CD14-positive monocyte (primary cell): ENCODE data around the gene CYTH1. TPM values are rescaled to one million over a fixed set of nuclear protein-coding genes. Genes with fewer than 3 reads are reported as not detected.
A peak's percentile ranks its signal among the peaks of the same experiment; 100 is the strongest.

Experiments
- DNase-seq, 3 donors: peaks; one replicate each; pipeline ENCODE4 v3.0.0-alpha.2; 2011 to 2022
- H2AFZ ChIP-seq: 2 replicates; pipeline ENCODE4 v1.6.0; 2012; ENCODE audit warnings: mild to moderate bottlenecking, low read depth, low read length, inconsistent platforms; ENCODE audit not compliant: insufficient read depth, poor library complexity, severe bottlenecking
- H3K27ac ChIP-seq, 2 donors: 1 replicate in 1 of 2; 2 replicates in 1 of 2; pipeline ENCODE4 v1.5.1; 2012 to 2013; ENCODE audit warnings: low read length in 2 of 2, control low read depth in 1 of 2, inconsistent platforms in 1 of 2, low read depth in 1 of 2, mild to moderate bottlenecking in 1 of 2
- H3K27me3 ChIP-seq, 2 donors: one replicate each; pipeline versions ENCODE4 v1.6.0 to v1.6.1; 2011 to 2013; ENCODE audit warnings: low read length in 2 of 2; ENCODE audit not compliant: control insufficient read depth in 2 of 2, insufficient read depth in 2 of 2
- H3K36me3 ChIP-seq, 2 donors: replicated peaks in 1 of 2; 1 replicate in 1 of 2; 2 replicates in 1 of 2; pipeline versions ENCODE4 v1.5.1 to v1.6.1; 2012 to 2013; ENCODE audit warnings: low read length in 2 of 2, control low read depth in 1 of 2, inconsistent platforms in 1 of 2, mild to moderate bottlenecking in 1 of 2; ENCODE audit not compliant: insufficient read depth in 2 of 2, control insufficient read depth in 1 of 2
- H3K4me1 ChIP-seq, 2 donors: 1 replicate in 1 of 2; 2 replicates in 1 of 2; pipeline versions ENCODE4 v1.5.1 to v1.6.1; 2012 to 2013; ENCODE audit warnings: low read length in 2 of 2, control low read depth in 1 of 2, inconsistent platforms in 1 of 2, mild to moderate bottlenecking in 1 of 2, moderate library complexity in 1 of 2; ENCODE audit not compliant: insufficient read depth in 2 of 2, control insufficient read depth in 1 of 2
- H3K4me2 ChIP-seq: replicated peaks from 2 replicates; pipeline ENCODE3; 2012; ENCODE audit warnings: low read length, moderate library complexity, mild to moderate bottlenecking; ENCODE audit not compliant: poor library complexity, severe bottlenecking; ENCODE audit errors: extremely low read depth
- H3K4me3 ChIP-seq, 3 experiments: fragments of 200-600 bp in 1 of 3; sonication (generic) in 1 of 3; replicated peaks in 1 of 3; 1 replicate in 2 of 3; 2 replicates in 1 of 3; pipeline ENCODE4 v1.5.1; 2011 to 2013; ENCODE audit warnings: low read length in 3 of 3, mild to moderate bottlenecking in 3 of 3, control low read depth in 2 of 3, low read depth in 2 of 3, inconsistent platforms in 1 of 3, moderate library complexity in 1 of 3
- H3K79me2 ChIP-seq: 2 replicates; pipeline ENCODE4 v1.6.0; 2012; ENCODE audit warnings: mild to moderate bottlenecking, control low read depth, inconsistent platforms, low read length, moderate library complexity; ENCODE audit not compliant: insufficient read depth
- H3K9ac ChIP-seq: 2 replicates; pipeline ENCODE4 v1.6.0; 2017; ENCODE audit warnings: low read length, mild to moderate bottlenecking; ENCODE audit not compliant: insufficient read depth, poor library complexity, severe bottlenecking
- H3K9me3 ChIP-seq, 2 donors: replicated peaks in 1 of 2; 1 replicate in 1 of 2; 2 replicates in 1 of 2; pipeline versions ENCODE4 v1.5.1 to v1.6.1; 2012 to 2013; ENCODE audit warnings: low read length in 2 of 2, control low read depth in 1 of 2; ENCODE audit not compliant: control insufficient read depth in 1 of 2, insufficient read depth in 1 of 2
- H4K20me1 ChIP-seq: 2 replicates; pipeline ENCODE4 v1.6.0; 2012; ENCODE audit warnings: mild to moderate bottlenecking, low read length, control low read depth, moderate library complexity; ENCODE audit not compliant: insufficient read depth
- H3K27ac Mint-ChIP-seq, 7 donors: one replicate each; pipeline ENCODE4 v1.8.0; 2020; ENCODE audit warnings: mild to moderate bottlenecking in 7 of 7, mixed read lengths in 7 of 7, moderate library complexity in 6 of 7, inconsistent platforms in 2 of 7
- H3K27me3 Mint-ChIP-seq, 3 donors: one replicate each; pipeline ENCODE4 v1.8.0; 2021 to 2022; ENCODE audit warnings: low read depth in 3 of 3, mild to moderate bottlenecking in 3 of 3, mixed read lengths in 3 of 3, moderate library complexity in 3 of 3, inconsistent platforms in 1 of 3
- H3K36me3 Mint-ChIP-seq, 2 donors: one replicate each; pipeline ENCODE4 v1.8.0; 2020; ENCODE audit warnings: mixed read lengths in 2 of 2, inconsistent platforms in 1 of 2, mild to moderate bottlenecking in 1 of 2
- H3K4me1 Mint-ChIP-seq: one replicate; pipeline ENCODE4 v1.8.0; 2020; ENCODE audit warnings: mild to moderate bottlenecking, mixed read lengths
- H3K4me3 Mint-ChIP-seq, 2 donors: one replicate each; pipeline ENCODE4 v1.8.0; 2020; ENCODE audit warnings: mild to moderate bottlenecking in 2 of 2, mixed read lengths in 2 of 2, moderate library complexity in 1 of 2
- H3K9me3 Mint-ChIP-seq, 7 donors: one replicate each; pipeline ENCODE4 v1.8.0; 2020 to 2022; ENCODE audit warnings: mixed read lengths in 7 of 7, mild to moderate bottlenecking in 6 of 7, moderate library complexity in 6 of 7, inconsistent platforms in 2 of 7
- WGBS: methylation state at CpG from one replicate; pipeline ENCODE4 v1.1.5; 2013; ENCODE audit warnings: missing lambda C conversion rate; ENCODE audit not compliant: insufficient coverage; 5-methylcytosine and 5-hydroxymethylcytosine counted together
- intact Hi-C, 2 donors: fragments of 100-400 bp; cut with micrococcal nuclease; formaldehyde crosslinking; loops; one replicate each; pipeline versions ENCODE4 v1.15.0 to v1.15.1; 2023
- polyA plus RNA-seq, 3 donors: library from polyadenylated mRNA; depleted of rRNA in 1 of 3; unstranded in 2 of 3; stranded (reverse) in 1 of 3; fragments of 300-500 nt in 2 of 3; fragments of >200 nt in 1 of 3; fragmentation: Illumina TruSeq in 2 of 3; gene quantifications; 1 replicate in 2 of 3; 2 replicates in 1 of 3; pipeline ENCODE4 v1.2.3, GENCODE V29; 2012 to 2021
- TF ChIP-seq, protein P1 (sequence below): fragments of 200-600 bp; IDR thresholded peaks from one replicate; pipeline ENCODE4 v1.8.0; 2022; ENCODE audit warnings: antibody characterized with exemption, mild to moderate bottlenecking

The CYTH1 gene
- polyA plus RNA-seq, 3 donors: 68.6 to 211 (median 80.9) TPM

GRCh38 chr17:78793968-78794367 lies 11.9 kb upstream of the CYTH1 start:
- DNase-seq: no peak
- Mint-ChIP-seq H3K27ac (peak overlapping the region in 1 of 7 donors; percentile 37), H3K27me3 (no peaks in the 10 kb centered on the region), H3K9me3 (no peaks in the 10 kb centered on the region), H3K4me3 (no peak overlapping the region), H3K4me1 (peaks cover 26% of the 10 kb centered on the region), H3K36me3 (peaks cover 64 to 68% of the 10 kb centered on the region in 2 donors)
- H2AFZ ChIP-seq: no peak overlapping the region
- no peak overlapping the region for H3K27ac ChIP-seq
- H3K9me3 ChIP-seq: no peaks in the 10 kb centered on the region
- peaks cover 48 to 65% of the 10 kb centered on the region in 2 donors for H3K36me3 ChIP-seq
- H3K9ac ChIP-seq: no peak overlapping the region
- intact Hi-C loops: no loop called here
- H3K4me3 ChIP-seq: no peak overlapping the region
- no peak overlapping the region for H3K4me2 ChIP-seq
- peaks cover 11 to 19% of the 10 kb centered on the region in 2 donors for H3K4me1 ChIP-seq
- TF ChIP-seq, protein P1, sequence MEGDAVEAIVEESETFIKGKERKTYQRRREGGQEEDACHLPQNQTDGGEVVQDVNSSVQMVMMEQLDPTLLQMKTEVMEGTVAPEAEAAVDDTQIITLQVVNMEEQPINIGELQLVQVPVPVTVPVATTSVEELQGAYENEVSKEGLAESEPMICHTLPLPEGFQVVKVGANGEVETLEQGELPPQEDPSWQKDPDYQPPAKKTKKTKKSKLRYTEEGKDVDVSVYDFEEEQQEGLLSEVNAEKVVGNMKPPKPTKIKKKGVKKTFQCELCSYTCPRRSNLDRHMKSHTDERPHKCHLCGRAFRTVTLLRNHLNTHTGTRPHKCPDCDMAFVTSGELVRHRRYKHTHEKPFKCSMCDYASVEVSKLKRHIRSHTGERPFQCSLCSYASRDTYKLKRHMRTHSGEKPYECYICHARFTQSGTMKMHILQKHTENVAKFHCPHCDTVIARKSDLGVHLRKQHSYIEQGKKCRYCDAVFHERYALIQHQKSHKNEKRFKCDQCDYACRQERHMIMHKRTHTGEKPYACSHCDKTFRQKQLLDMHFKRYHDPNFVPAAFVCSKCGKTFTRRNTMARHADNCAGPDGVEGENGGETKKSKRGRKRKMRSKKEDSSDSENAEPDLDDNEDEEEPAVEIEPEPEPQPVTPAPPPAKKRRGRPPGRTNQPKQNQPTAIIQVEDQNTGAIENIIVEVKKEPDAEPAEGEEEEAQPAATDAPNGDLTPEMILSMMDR: no peak
- no peaks in the 10 kb centered on the region for H3K27me3 ChIP-seq
- H3K79me2 ChIP-seq: no peaks in the 10 kb centered on the region
- 83% methylated on average over 6 of the region's 6 CpGs for WGBS
- H4K20me1 ChIP-seq: peaks cover 9% of the 10 kb centered on the region

- Histone ChIP-seq H3K4me2 (no peak overlapping the region), H3K27ac (no peak overlapping the region), H3K4me1 (peaks cover 11 to 24% of the 10 kb centered on the region in 2 donors), H2AFZ (no peak overlapping the region), H3K36me3 (peaks cover 45 to 59% of the 10 kb centered on the region in 2 donors), H3K9ac (no peak overlapping the region), H3K9me3 (no peaks in the 10 kb centered on the region), H4K20me1 (peaks cover 4% of the 10 kb centered on the region), H3K27me3 (no peaks in the 10 kb centered on the region), H3K79me2 (no peaks in the 10 kb centered on the region), H3K4me3 (no peak overlapping the region)
- Mint-ChIP-seq H3K27ac (no peak overlapping the region), H3K36me3 (peaks cover 58 to 63% of the 10 kb centered on the region in 2 donors), H3K4me3 (no peak overlapping the region), H3K9me3 (no peaks in the 10 kb centered on the region), H3K4me1 (peaks cover 25% of the 10 kb centered on the region), H3K27me3 (peaks cover 0 to under 1% (median 0%) of the 10 kb centered on the region in 3 donors)
- intact Hi-C loops: no loop called here
- WGBS: 72% methylated on average over 7 of the region's 10 CpGs
- no peak for DNase-seq
- TF ChIP-seq, protein P1: no peak
Measured at GRCh38 chr17:78793415-78793814, 11.3 kb upstream of the CYTH1 start.
